A549 (cell line): ENCODE results near the gene DPY19L3. TPM values are rescaled to one million over a fixed set of nuclear protein-coding genes. Genes with fewer than 3 reads are reported as not detected.
"Not testable (repeated sequence)": the region's sequence is repeated elsewhere in the genome, so short reads cannot be mapped to it uniquely, and the experiment has no call there.

Experiments used
- ATAC-seq, 2 experiments: fragments of 200-7000 bp in 1 of 2; fragments of >200 bp in 1 of 2; cut with Nextera tagmentation in 1 of 2; cut with Tn5 transposase in 1 of 2; 3 replicates each; pipeline versions ENCODE4 v1.8.0 to v1.9.1; 2018 to 2020; ENCODE audit warnings: mild to moderate bottlenecking in 1 of 2, moderate library complexity in 1 of 2
- CTCF ChIA-PET: fragments of 300-600 bp; sonication (Branson Sonifier 250); formaldehyde crosslinking; extraction: SDS; loops from one replicate; lab custom pipeline; 2021; ENCODE audit warnings: antibody characterized with exemption, inconsistent platforms; lab: Yijun Ruan, JAX
- POLR2A ChIA-PET: fragments of 350-600 bp; formaldehyde crosslinking; extraction: SDS; loops from one replicate; lab custom pipeline; 2021; ENCODE audit warnings: antibody characterized with exemption, inconsistent platforms; lab: Yijun Ruan, JAX
- DNase-seq, 2 experiments: peaks; one replicate each; pipeline versions ENCODE4 v3.0.0 to v3.0.0-alpha.2; 2011 to 2016; ENCODE audit warnings: low read depth in 1 of 2, low spot score in 1 of 2
- FAIRE-seq: peaks from 2 replicates; lab custom pipeline; 2011; peaks lifted over from hg19 to GRCh38; lab: Jason Lieb, UNC
- H3K27ac ChIP-seq, 2 experiments: fragments of >200 bp; sonication (Bioruptor Twin); formaldehyde crosslinking; 3 replicates each; pipeline ENCODE4 v1.5.1; 2016 to 2017
- H3K4me1 ChIP-seq: fragments of >200 bp; sonication (Bioruptor Twin); formaldehyde crosslinking; 3 replicates; pipeline ENCODE4 v1.6.1; 2016
- H3K4me2 ChIP-seq: fragments of >200 bp; sonication (Bioruptor Twin); formaldehyde crosslinking; 3 replicates; pipeline ENCODE4 v1.6.1; 2016
- H3K4me3 ChIP-seq: fragments of >200 bp; sonication (Bioruptor Twin); formaldehyde crosslinking; 3 replicates; pipeline ENCODE4 v1.5.1; 2016
- H3K9me3 ChIP-seq: fragments of >200 bp; sonication (Bioruptor Twin); formaldehyde crosslinking; 3 replicates; pipeline ENCODE4 v1.6.1; 2016
- BHLHE40 ChIP-seq: IDR thresholded peaks from 2 replicates; pipeline ENCODE4 v1.6.1; 2012; ENCODE audit warnings: low read depth, low read length, inconsistent platforms
- CEBPB ChIP-seq, 2 experiments: fragments of >200 bp in 1 of 2; sonication (Bioruptor Twin) in 1 of 2; formaldehyde crosslinking in 1 of 2; IDR thresholded peaks; 2 replicates each; pipeline ENCODE4 v1.6.1; 2012 to 2016
- CHD4 ChIP-seq: fragments of 200-600 bp; sonication (generic); IDR thresholded peaks from 2 replicates; pipeline ENCODE4 v1.6.1; 2016; ENCODE audit warnings: antibody characterized with exemption, mild to moderate bottlenecking, borderline replicate concordance
- E2F6 ChIP-seq: IDR thresholded peaks from 2 replicates; pipeline ENCODE4 v1.6.1; 2012; ENCODE audit warnings: low read depth, borderline replicate concordance
- EP300 ChIP-seq, 2 experiments: fragments of >200 bp; sonication (Bioruptor Twin); formaldehyde crosslinking; IDR thresholded peaks; 2 replicates in 1 of 2; 3 replicates in 1 of 2; pipeline ENCODE4 v1.6.1; 2016 to 2017
- ESRRA ChIP-seq: fragments of 150-350 bp; IDR thresholded peaks from 2 replicates; pipeline ENCODE4 v1.6.1; 2014; ENCODE audit warnings: mild to moderate bottlenecking, low read length, borderline replicate concordance
- FOSB ChIP-seq: fragments of 250-450 bp; sonication (Bioruptor Pico); IDR thresholded peaks from 2 replicates; pipeline ENCODE4 v1.5.0; 2020; ENCODE audit warnings: mild to moderate bottlenecking, moderate library complexity
- JUNB ChIP-seq: fragments of >200 bp; sonication (Bioruptor Twin); formaldehyde crosslinking; IDR thresholded peaks from 2 replicates; pipeline ENCODE4 v1.6.1; 2016
- KDM1A ChIP-seq: fragments of 200-600 bp; sonication (generic); IDR thresholded peaks from 2 replicates; pipeline ENCODE4 v1.6.1; 2016; ENCODE audit warnings: low read depth, mild to moderate bottlenecking
- KDM5A ChIP-seq: fragments of 200-600 bp; sonication (generic); IDR thresholded peaks from 2 replicates; pipeline ENCODE4 v1.6.1; 2016; ENCODE audit warnings: antibody characterized with exemption, mild to moderate bottlenecking
- MAFK ChIP-seq: fragments of 450-650 bp; IDR thresholded peaks from 2 replicates; pipeline ENCODE4 v1.6.1; 2014; ENCODE audit not compliant: partially characterized antibody
- POLR2A ChIP-seq: IDR thresholded peaks from 2 replicates; pipeline ENCODE4 v1.6.1; 2012; ENCODE audit warnings: mild to moderate bottlenecking, low read length
- POLR2AphosphoS2 ChIP-seq: conservative IDR thresholded peaks from 2 replicates; pipeline ENCODE4 v1.6.1; 2012; ENCODE audit warnings: low read length, improper control_type of control experiment, inconsistent platforms
- RAD21 ChIP-seq, 2 experiments: fragments of >200 bp in 1 of 2; sonication (Bioruptor Twin) in 1 of 2; formaldehyde crosslinking in 1 of 2; IDR thresholded peaks in 1 of 2; conservative IDR thresholded peaks in 1 of 2; 2 replicates in 1 of 2; 3 replicates in 1 of 2; pipeline ENCODE4 v1.6.1; 2012 to 2018; ENCODE audit warnings: inconsistent platforms in 1 of 2
- RCOR1 ChIP-seq: fragments of 150-350 bp; IDR thresholded peaks from 2 replicates; pipeline ENCODE4 v1.6.1; 2014; ENCODE audit warnings: antibody characterized with exemption, low read length, low read depth
- SREBF2 ChIP-seq: fragments of 450-650 bp; IDR thresholded peaks from 2 replicates; pipeline ENCODE4 v1.6.1; 2014; ENCODE audit warnings: mild to moderate bottlenecking, moderate library complexity
- ZFP36 ChIP-seq: fragments of 450-650 bp; IDR thresholded peaks from 2 replicates; pipeline ENCODE4 v1.6.1; 2014; ENCODE audit warnings: borderline replicate concordance; ENCODE audit not compliant: partially characterized antibody
- ZNF302 ChIP-seq: fragments of 250-450 bp; sonication (Bioruptor Pico); IDR thresholded peaks from 2 replicates; pipeline ENCODE4 v1.9.0; 2021; ENCODE audit warnings: inconsistent platforms, mild to moderate bottlenecking, moderate library complexity
- ZSCAN20 ChIP-seq: fragments of 250-450 bp; sonication (Bioruptor Pico); IDR thresholded peaks from 2 replicates; pipeline ENCODE4 v1.8.0; 2022; ENCODE audit warnings: mild to moderate bottlenecking, moderate library complexity
- WGBS: methylation state at CpG from one replicate; pipeline ENCODE4 v1.1.6; 2017; ENCODE audit errors: missing lambda C conversion rate; 5-methylcytosine and 5-hydroxymethylcytosine counted together
- polyA plus RNA-seq, 4 experiments: library from polyadenylated mRNA; depleted of rRNA in 3 of 4; stranded (reverse); fragments of >200 nt; fragmentation: RNase III in 1 of 4; extraction: RNeasy Plus Mini Kit Qiagen cat#74134 plus additional on column Dnase treatment in 1 of 4; gene quantifications; 2 replicates in 3 of 4; 3 replicates in 1 of 4; pipeline ENCODE4 v1.2.3, GENCODE V29; 2011 to 2017
- TF ChIP-seq, protein P1 (sequence below): fragments of 450-650 bp; IDR thresholded peaks from 2 replicates; pipeline ENCODE4 v1.6.1; 2014; ENCODE audit warnings: antibody characterized with exemption
- TF ChIP-seq, protein P2 (sequence below): fragments of 150-350 bp; IDR thresholded peaks from 2 replicates; pipeline ENCODE4 v1.6.1; 2014; ENCODE audit warnings: low read depth, mild to moderate bottlenecking, low read length
- TF ChIP-seq, protein P3 (sequence below): IDR thresholded peaks from 2 replicates; pipeline ENCODE4 v1.6.1; 2012
- TF ChIP-seq, protein P4 (sequence below): fragments of >200 bp; sonication (Bioruptor Twin); formaldehyde crosslinking; IDR thresholded peaks from 2 replicates; pipeline ENCODE4 v1.6.1; 2016
- TF ChIP-seq, protein P5 (sequence below): fragments of 250-450 bp; sonication (Bioruptor Pico); IDR thresholded peaks from 2 replicates; pipeline ENCODE4 v1.5.0; 2021; ENCODE audit warnings: mild to moderate bottlenecking, moderate library complexity, borderline replicate concordance
- TF ChIP-seq, protein P6 (sequence below): IDR thresholded peaks from 2 replicates; pipeline ENCODE4 v1.6.1; 2012

DPY19L3 gene
- polyA plus RNA-seq, 2 of the 4 experiments (the other 2 are of a cell fraction), result 15.7 to 28.9 TPM

GRCh38 chr19:32497391-32497790 lies 91.8 kb downstream of the DPY19L3 start (continued):
- TF ChIP-seq, protein P1, sequence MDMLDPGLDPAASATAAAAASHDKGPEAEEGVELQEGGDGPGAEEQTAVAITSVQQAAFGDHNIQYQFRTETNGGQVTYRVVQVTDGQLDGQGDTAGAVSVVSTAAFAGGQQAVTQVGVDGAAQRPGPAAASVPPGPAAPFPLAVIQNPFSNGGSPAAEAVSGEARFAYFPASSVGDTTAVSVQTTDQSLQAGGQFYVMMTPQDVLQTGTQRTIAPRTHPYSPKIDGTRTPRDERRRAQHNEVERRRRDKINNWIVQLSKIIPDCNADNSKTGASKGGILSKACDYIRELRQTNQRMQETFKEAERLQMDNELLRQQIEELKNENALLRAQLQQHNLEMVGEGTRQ, result no peak
- TF ChIP-seq, protein P2, sequence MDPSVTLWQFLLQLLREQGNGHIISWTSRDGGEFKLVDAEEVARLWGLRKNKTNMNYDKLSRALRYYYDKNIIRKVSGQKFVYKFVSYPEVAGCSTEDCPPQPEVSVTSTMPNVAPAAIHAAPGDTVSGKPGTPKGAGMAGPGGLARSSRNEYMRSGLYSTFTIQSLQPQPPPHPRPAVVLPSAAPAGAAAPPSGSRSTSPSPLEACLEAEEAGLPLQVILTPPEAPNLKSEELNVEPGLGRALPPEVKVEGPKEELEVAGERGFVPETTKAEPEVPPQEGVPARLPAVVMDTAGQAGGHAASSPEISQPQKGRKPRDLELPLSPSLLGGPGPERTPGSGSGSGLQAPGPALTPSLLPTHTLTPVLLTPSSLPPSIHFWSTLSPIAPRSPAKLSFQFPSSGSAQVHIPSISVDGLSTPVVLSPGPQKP, result no peak
- no peak for TF ChIP-seq SREBF2
- TF ChIP-seq MAFK, result no peak
- no peak for TF ChIP-seq RCOR1
- TF ChIP-seq, protein P3, sequence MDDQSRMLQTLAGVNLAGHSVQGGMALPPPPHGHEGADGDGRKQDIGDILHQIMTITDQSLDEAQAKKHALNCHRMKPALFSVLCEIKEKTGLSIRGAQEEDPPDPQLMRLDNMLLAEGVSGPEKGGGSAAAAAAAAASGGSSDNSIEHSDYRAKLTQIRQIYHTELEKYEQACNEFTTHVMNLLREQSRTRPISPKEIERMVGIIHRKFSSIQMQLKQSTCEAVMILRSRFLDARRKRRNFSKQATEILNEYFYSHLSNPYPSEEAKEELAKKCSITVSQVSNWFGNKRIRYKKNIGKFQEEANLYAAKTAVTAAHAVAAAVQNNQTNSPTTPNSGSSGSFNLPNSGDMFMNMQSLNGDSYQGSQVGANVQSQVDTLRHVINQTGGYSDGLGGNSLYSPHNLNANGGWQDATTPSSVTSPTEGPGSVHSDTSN, result no peak
- TF ChIP-seq CEBPB (IDR thresholded peaks at IDR 0.05), result no peak
- no peak for TF ChIP-seq EP300 (IDR thresholded peaks at IDR 0.05)
- TF ChIP-seq, protein P4, sequence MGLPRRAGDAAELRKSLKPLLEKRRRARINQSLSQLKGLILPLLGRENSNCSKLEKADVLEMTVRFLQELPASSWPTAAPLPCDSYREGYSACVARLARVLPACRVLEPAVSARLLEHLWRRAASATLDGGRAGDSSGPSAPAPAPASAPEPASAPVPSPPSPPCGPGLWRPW, result no peak
- TF ChIP-seq ZNF302 (CRISPR knock-in tag), result no peak

DNA sequence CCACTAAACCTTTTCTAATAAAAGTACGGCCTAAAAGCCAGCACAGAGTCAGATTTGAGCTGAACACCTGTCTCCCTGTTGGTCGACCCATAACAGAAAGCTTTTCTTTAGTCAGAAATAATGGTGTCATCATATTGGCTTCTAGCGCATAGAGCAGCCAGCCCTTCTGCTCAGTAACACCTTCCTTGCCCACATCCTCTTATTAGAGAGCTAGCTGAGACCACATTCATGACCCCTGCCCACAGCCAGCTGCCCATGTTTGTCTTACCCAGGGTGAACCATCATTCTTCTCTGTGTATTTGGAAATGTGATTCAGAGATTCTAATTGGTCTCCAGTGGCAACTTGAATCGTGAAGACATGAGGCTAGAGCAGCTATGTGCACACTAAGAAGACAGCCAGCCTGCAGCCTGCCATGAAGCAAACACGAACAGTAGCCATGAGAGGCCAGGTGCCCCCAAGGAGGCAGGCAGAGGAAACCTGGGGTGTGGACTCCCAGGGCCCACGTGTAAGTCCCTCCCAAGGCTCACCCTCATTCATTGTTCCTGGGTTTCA lies 93.2 kb downstream of the DPY19L3 start:
- TF ChIP-seq ZSCAN20 (CRISPR knock-in tag) (no peak), CEBPB (IDR thresholded peaks at IDR 0.05) (no peak), ZNF302 (CRISPR knock-in tag) (no peak), KDM5A (no peak), ESRRA (no peak)
- TF ChIP-seq, protein P5, sequence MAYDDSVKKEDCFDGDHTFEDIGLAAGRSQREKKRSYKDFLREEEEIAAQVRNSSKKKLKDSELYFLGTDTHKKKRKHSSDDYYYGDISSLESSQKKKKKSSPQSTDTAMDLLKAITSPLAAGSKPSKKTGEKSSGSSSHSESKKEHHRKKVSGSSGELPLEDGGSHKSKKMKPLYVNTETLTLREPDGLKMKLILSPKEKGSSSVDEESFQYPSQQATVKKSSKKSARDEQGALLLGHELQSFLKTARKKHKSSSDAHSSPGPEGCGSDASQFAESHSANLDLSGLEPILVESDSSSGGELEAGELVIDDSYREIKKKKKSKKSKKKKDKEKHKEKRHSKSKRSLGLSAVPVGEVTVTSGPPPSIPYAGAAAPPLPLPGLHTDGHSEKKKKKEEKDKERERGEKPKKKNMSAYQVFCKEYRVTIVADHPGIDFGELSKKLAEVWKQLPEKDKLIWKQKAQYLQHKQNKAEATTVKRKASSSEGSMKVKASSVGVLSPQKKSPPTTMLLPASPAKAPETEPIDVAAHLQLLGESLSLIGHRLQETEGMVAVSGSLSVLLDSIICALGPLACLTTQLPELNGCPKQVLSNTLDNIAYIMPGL (CRISPR knock-in tag), result no peak
- ChIA-PET CTCF (interaction anchor here (1.1 to 1.4 kb wide), 3 partner anchors 9 to 158 kb away, joined by 3 to 6 read pairs (median 4); no protein-coding TSS in a partner anchor), POLR2A (no interaction called here)
- no peak overlapping the region for H3K4me2 ChIP-seq
- H3K9me3 ChIP-seq, result no peaks in the 10 kb centered on the region
- WGBS, result 23% methylated on average over 6 of the region's 6 CpGs
- FAIRE-seq (no peak), ATAC-seq (peak; percentile 37 to 43; a peak in 3 of 6 replicates), DNase-seq (no peak)
- H3K4me3 ChIP-seq, result no peak overlapping the region
- no peaks in the 10 kb centered on the region for H3K4me1 ChIP-seq
- H3K27ac ChIP-seq, result no peak overlapping the region

DNA sequence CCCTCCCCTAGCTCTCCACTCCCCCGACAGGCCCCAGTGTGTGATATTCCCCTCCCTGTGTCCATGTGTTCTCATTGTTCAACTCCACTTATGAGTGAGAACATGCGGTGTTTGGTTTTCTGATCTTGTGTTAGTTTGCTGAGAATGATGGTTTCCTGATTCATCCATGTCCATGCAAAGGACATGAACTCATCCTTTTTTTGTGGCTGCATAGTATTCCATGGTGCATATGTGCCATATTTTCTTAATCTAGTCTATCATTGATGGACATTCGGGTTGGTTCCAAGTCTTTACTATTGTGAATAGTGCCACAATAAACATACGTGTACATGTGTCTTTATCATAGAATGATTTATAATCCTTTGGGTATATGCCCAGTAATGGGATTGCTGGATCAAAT lies 106.9 kb downstream of the DPY19L3 start:
- FAIRE-seq, H3K4me1 ChIP-seq, H3K4me2 ChIP-seq, H3K27ac ChIP-seq, DNase-seq, POLR2A ChIA-PET, H3K4me3 ChIP-seq, CTCF ChIA-PET, ATAC-seq: not testable (repeated sequence)
- 39% methylated on average over 4 of the region's 4 CpGs for WGBS
- peaks cover 25% of the 10 kb centered on the region for H3K9me3 ChIP-seq

DNA sequence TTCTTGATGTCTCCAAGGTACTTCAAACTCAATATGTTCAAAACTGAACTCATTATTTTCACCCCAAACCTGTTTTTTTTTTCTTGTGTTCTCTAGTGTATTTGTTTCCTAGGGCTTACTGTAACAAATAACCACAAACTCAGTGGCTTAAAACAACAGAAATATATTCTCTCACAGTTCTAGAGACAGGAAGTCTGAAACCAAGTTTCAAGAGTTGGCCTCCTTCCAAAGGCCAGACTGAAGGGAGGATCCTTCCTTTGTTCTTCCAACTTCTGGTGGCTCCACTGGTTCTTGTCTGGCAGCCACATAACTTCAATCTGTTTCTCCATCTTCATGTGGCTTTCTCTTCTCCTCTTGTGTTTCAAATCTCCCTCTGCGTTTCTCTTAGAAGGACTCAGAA lies 113.5 kb downstream of the DPY19L3 start:
- 0 out of 3 replicates have a peak, but pooled peaks cover under 1% of the 10 kb centered on the region for H3K9me3 ChIP-seq
- no peak overlapping the region for H3K27ac ChIP-seq
- H3K4me2 ChIP-seq, result no peak overlapping the region
- no peak for DNase-seq
- ChIA-PET CTCF (interaction anchor here (1.1 kb wide), 1 partner anchor 8 kb away, joined by 3 read pairs; no protein-coding TSS in a partner anchor), POLR2A (no interaction called here)
- 0% methylated on average over 1 of the region's 1 CpG for WGBS
- ATAC-seq, result no peak
- H3K4me1 ChIP-seq, result no peaks in the 10 kb centered on the region
- no peak overlapping the region for H3K4me3 ChIP-seq
- no peak for FAIRE-seq
- no peak for TF ChIP-seq RAD21 (conservative IDR thresholded peaks at IDR 0.05 in 1 of 2, IDR thresholded peaks at IDR 0.05 in 1 of 2)
- TF ChIP-seq, protein P1, result no peak
- TF ChIP-seq ZFP36, result no peak
- no peak for TF ChIP-seq E2F6
- TF ChIP-seq KDM1A, result no peak
- no peak for TF ChIP-seq POLR2A
- no peak for TF ChIP-seq FOSB
- TF ChIP-seq POLR2AphosphoS2, result no peak
- no peak for TF ChIP-seq MAFK
- TF ChIP-seq SREBF2, result no peak
- no peak for TF ChIP-seq CHD4
- TF ChIP-seq, protein P6, sequence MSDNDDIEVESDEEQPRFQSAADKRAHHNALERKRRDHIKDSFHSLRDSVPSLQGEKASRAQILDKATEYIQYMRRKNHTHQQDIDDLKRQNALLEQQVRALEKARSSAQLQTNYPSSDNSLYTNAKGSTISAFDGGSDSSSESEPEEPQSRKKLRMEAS, result no peak
- TF ChIP-seq BHLHE40, result no peak
- no peak for TF ChIP-seq CEBPB (IDR thresholded peaks at IDR 0.05)
- no peak for TF ChIP-seq JUNB
